Measurements from ENCODE around the gene CTBP1.

Gene CTBP1

DNA sequence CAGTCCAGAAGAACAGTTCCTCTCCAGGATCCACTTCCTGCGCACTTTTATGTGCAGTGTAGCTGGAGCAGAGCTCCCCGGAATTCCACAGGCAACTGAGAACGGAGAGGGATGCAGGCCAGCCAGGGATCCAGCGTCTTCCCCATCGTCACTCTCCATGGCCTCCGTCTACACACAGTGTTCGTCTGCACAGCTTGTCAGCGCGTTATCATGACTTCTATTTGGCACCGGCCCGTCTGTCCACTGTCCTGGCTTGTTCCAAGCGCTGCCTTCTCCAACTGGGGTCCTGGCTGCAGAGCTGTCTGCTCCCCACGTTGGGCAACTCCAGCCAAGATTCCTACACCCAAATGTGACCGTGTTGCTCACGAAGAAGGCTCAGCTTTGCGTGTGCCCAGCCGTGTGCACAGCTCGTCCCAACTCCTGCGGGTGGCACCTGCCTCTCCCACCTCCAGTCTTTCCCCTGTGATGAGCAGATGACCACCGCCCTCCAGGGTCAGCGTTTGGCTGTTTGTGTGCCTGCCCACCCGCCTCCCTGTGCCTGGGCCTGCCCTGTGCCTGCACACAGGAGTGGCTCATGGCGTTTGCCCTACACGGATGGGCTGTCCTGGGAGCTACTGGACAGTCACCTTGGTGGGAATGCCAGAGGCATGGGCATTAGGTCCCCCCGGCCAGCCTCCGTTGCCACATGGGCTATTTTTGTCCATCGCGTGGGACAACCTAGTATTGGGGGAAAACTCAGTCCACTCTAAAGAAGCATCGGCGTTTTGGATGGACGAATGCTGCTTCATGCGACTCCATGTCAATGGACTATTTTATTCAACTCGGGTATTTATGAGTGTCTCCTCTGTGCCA lies 2.2 kb upstream of the CTBP1 start:
- no peak for DNase-seq (ENCODE audit: low read depth in 2 of 3, low spot score in 1 of 3)

DNA sequence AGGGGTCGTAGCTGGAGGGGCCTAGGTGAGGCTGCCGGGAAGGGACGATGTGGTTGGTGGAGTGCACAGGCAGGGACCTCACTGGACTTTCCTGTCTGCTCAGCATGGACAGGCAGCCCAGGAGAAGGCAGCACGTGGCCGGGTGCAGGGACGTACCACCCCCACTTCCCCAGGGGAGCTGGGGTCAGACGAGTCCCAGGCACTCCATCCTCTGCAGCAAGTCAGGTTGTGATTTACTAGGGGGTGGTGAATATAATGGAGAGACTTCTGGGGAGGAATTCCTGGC lies 1.5 kb upstream of the CTBP1 start:
- DNase-seq (ENCODE audit: low read depth in 2 of 3, low spot score in 1 of 3): no peak

DNA sequence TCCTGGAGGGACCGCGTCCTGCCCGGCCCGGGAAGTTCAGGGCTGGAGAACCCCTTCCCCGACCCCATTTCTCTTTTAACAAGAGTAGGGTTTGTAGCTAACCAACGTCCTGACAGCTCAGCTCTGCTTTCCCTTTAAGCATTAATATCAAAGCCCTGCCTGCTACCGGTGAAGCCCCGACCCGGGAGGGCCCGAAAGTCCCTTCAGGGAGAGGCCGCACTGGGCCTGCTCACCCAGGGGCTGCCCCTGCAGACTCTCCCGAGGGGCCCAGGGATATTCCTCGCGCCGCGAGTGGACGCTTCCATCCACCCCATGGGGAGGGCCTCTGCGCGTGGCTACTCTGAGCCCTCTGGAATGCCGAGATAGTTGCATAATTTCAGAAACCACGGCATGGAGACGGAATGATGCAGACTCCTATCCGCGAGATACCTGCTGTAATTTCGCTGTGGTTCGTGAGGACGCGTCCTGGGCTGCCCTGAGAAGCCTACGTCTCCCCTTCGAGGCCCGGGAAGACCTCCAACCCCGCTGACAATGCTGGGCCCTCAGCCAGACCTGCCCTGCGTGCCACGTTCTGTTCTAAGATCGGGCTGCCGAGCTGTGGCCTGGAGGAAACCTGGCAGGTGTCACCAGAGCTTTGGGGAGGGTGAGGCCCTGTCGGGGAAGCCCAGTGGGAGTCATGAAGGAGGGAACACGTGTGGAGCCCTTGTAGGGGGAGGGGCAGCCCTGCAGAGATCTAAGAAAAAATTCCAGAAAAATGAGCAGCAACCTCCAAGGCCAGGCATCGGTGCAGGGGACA lies 999 bp upstream of the CTBP1 start:
- peak in 2 of 3 donors; percentile 25 to 32 for DNase-seq (ENCODE audit: low read depth in 2 of 3, low spot score in 1 of 3)

DNA sequence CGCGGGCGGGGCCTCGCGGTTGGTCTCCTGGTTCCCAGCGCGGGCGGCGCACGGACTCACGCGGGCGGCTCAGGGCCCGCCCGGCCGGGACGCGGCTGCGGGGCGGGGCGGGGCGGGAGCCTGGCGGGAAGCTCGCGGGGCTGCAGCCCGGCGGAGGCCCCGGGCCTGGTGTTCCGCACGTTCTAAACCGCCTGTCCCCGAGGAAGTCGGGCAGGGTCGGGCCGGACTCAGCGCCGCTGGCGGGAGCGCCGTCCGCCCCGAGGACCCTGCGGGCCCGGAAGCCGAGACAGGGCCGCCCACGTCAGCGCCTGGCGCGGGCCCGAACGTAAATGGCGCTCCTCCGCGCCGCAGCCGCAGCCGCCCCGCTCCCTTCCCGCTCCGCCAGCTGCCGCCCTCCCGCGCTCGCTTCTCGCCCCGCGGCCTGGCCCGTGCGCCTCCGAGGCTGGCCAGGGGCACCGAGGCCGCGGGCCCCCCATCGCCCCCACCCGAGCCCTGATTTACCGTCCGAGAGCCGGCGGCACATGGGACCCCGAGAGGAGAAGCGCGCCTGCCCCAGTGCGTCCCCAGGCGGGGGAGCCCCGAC lies 309 bp upstream of the CTBP1 start:
- DNase-seq (ENCODE audit: low read depth in 2 of 3, low spot score in 1 of 3): peak; percentile 63 to 80 (median 68)

DNA sequence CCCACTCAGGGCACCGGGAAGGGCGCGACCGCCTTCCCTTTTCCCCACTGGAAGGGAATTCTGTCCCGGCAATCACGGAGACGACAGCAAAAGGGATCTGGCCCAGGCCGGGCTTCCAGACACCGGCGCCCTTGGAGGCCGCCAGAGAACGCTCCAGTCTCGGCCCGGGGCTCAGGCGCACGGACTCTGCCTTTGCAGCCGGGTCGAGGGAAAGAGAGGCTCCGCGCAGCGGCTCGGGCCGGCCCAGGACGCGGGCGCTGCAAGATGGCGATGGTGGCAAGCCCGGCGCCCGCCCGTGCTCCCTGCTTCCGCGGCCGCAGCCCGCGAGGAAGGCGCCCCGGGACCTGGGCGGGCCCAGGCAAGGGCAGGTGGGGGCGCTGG lies 1.1 kb downstream of the CTBP1 start:
- no peak for DNase-seq (ENCODE audit: low read depth in 2 of 3, low spot score in 1 of 3)

DNA sequence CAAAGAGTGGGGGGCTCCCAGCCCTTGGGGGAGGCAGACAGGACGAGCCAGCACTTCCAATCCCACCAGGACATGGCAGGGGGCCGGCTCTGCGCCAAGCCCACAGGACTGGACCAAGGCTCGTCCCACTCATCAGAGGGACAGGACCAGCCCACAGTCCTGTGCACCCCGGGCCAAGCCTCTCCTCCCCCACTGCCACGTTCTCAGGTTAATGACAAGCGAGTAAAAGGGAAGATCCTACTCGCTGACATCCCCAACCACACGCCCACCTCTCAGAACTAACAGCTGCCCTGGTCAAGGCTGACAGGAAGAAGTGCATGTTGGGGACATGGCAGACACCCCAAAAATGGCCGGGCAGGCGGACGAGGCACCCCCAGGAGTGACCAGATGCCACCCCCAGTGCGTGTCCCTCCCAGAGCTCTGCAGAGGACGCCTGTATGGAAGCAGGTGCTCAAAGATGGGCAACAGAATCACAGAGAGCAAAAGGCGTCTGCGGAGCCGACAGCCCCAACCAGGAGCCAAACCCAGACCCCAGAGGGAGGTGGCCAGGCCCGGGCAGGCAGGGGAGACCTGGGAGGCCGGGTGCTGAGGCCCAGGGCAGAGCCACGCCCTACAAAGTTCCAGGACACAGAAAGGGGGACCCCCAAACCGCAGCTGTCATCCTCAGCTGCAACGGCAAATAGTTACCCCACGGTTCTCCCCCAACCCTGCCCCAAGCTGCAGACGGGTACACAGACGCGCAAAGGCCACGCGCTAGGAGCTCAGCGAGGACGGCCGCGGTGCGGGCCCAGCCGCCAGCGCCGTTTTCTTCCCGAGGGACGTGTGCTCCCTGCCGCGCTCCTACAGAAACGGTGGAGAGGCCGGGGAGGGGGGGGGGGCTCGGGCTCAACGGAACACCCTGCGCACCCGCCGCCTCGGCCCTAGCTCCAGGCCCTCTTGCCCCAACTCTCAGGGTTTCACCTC lies 1.7 kb downstream of the CTBP1 start:
- DNase-seq (ENCODE audit: low read depth in 2 of 3, low spot score in 1 of 3): peak in 1 of 3 donors; percentile 19

DNA sequence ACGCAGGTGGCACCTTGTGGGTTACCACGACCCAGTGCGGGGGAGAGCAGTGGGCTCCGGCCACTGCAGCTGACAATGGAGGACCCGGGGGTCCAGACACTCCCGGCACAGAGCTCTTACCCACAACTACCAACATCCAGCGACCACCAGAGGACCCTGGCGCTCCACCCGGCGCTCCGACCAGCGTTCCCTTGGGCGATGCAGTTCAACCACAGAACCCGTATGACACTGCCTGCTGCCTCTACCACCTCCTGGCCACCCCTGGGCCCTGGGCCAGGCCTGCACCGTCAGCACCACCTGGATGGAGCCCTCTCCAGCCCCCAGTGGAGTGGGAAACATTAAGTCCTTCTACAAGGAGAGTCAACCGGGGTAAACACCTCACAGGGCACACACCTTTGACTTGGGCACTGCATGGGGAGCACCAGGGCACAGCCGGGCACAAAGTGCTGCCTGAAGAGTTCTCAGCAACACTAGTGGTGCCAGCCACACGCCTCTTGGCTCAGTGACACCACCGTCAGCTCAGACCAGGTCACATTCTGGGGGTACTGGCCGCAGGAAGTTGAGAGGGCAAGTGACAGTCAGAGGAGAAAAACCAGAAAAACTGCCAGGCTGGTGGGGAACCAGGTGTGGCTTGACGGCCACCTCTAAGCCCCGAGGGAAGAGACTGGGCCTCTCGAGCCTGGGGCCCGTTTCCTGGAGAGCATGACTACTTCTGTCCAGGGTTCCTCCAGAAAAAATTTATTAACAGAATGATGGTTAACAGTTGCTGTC lies 2.6 kb downstream of the CTBP1 start:
- no peak for DNase-seq (ENCODE audit: low read depth in 2 of 3, low spot score in 1 of 3)

DNA sequence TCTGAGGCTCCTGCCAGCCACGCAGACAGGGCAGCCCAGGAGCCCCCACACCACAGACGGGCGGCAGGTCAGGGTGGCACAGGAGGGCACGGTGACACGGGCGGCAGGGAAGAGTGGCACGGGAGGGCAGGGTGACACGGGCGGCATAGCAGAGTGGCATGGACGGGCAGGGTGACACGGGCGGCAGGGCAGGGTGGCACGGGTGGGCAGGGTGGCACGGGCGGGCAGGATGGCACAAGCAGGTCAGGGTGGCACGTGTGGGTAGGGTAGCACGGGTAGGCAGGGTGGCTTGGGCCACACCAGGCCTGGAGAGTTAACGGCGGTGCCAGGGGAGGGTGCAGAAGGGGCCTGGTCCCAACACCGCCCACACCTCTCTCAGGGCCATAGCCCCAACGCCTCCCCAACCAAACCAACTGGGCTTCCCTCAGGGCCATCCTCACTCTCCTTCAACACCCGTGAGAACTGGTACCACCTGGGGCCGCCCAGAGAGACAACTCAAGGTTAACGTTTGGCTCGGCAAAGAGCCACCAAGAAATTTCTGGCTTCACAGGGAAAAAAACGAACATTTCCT lies 3.4 kb downstream of the CTBP1 start:
- no peak for DNase-seq (ENCODE audit: low read depth in 2 of 3, low spot score in 1 of 3)

DNA sequence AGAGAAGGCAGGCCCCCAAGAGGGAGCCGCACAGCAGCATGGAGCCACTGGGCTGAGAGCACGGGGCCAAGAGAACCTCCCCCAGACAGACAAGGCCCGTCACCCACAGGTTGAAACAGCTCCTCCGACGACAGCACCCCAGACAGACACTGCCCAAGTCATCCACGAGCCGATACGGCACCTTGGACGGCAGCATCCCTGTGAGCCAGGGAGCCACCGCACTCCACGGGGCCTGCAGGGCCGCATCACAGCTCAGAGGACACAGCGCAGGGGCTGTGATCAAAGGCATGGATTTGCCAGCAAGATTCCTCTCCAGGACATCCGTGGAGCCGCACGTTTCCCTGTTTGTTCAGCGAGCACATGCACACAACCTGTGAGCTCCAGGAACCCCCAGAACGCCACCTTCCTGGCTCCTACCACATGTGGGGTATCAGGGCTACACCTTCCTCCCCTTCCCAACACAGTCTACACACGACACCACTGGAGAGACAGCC lies 3.9 kb downstream of the CTBP1 start:
- no peak for DNase-seq (ENCODE audit: low read depth in 2 of 3, low spot score in 1 of 3)

DNA sequence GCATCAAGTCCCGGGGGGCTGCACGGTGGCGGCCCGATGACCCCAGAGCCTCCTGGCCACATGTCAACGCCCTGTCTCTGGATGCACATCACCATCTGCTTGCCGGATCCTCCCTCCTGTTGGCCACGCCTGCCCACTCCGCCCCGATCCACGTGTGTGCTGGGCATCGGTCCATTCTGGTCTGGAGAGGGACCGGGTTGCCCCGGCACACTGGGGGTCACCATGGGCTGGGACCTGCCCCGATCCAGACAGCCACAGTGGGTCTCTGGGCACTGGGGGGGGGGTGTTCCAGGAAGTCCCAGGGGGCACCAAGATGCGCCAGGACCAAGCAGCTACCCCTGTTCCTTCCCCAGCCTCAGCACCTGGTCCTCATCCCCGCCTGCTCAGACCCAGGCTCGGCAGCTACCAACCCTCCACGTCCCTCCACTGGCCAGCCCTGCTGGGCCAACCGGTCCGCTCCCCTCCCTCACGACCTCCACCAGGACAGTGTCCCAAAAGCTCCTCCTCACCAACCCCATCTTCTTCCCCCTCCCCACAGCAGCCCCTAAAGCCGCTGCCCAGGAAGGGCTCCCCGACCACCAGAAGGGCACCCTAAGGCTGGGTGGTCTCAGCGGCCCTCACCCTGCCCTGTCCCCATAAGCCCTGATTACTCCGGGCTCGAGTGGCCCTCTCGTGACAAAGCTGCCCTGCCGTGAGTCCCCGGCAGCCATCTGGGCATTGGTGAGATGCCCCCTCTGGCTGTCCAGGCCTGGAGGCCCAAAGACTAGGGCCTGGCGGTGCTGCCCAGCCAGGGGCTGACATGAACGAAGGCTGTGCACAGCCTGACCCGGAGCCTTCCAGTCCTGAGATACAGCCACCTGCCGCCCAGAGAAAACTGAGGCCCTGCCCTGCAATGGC lies 4.6 kb downstream of the CTBP1 start:
- DNase-seq (ENCODE audit: low read depth in 2 of 3, low spot score in 1 of 3): no peak

DNA sequence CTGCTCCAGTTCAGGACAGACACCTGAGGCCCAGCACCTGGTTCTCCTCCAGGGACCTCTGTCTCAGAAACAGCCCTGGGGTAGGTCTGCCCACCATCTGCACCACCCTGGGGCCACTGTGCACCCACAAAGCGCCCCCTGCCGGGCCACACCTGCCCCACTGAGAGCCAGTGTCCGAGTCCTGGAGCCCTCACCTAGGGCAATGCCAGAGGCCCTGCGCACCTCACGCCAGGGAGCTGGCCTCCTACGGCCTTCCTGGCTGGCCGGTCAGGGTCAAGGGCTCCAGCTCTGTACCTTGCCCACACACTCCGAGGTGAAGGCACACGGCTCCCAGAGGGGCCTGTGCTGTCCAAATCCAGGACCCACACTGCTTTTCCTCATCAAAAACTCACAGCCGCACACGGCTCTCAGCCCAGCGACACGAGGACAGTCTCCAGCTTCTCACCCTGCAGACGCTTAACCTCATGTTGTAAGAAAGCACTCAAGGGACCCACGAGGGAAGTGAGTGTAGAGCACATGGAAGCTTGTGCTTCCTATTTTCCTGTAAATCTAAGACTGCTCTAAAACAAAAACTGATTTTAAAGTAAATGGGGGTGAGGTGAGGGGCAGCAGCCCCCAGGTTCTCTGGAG lies 5.4 kb downstream of the CTBP1 start:
- DNase-seq (ENCODE audit: low read depth in 2 of 3, low spot score in 1 of 3): no peak

DNA sequence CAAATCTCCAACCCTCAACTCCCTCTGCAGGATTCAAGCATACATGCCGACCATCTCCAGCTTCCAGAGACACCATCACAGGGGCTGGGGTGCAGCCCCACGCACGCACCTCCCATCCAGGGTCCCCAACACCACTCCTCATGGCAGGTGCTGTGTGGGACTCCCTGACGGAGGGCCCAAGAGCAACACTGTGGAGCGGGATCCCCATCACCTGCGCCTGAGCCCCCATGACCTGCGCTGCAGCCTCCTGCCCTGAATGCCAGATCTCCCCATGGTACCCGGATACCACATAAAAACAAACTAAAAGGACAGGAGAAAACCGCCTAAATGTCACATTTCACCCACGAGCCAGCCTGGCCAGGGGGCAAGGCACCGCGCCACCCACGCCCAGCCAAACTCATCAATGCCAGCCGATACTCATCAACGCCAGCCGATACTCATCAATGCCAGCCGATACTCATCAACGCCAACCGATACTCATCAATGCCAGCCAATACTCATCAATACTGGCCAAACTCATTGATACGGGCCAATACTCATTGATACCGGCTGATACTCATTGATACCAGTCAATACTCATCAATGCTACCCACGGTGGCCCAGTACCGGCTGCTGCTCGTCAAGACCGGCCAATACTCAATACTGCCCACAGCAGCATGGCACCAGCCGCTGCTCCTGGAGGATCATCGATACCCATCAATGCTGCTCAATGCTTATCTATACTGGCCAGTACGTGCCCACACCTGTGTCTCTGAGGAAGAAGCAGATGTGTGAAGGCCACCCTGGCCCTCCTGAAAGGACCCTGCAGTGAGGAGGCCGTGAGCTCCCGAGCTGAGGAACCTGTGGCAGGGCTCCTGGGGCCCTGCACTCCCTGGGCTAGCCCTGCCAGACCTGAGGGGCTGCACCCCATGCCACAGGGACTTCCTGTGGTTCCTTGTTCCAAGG lies 6.2 kb downstream of the CTBP1 start:
- DNase-seq (ENCODE audit: low read depth in 2 of 3, low spot score in 1 of 3): no peak

DNA sequence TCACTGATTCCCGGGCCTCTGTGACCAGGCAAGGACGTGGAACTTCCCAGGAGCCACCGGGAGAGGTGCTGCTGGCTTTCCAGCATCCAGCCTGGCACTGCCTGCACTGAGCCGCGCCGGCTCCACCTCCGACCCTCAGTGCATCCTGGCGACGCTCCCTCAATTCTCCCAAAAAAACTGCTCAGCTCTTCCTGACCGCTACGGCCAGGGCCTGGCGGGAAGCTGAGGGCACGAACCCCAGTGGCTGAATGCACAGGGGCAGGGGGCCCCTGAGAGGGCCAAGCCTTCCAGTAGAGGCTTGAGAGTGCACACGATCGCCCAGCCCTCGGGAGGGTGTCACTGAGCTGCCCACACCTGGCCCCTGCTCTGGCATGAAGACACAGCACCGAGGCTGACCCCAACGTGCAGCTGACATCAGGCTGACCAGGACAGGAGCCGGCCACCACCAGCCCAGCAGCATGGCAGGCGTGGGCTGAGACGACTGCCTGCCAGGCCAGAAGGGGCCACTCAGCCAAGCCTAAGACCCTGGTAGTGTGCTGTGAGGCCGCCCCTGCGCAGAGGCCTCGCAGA lies 6.9 kb downstream of the CTBP1 start:
- no peak for DNase-seq (ENCODE audit: low read depth in 2 of 3, low spot score in 1 of 3)

DNA sequence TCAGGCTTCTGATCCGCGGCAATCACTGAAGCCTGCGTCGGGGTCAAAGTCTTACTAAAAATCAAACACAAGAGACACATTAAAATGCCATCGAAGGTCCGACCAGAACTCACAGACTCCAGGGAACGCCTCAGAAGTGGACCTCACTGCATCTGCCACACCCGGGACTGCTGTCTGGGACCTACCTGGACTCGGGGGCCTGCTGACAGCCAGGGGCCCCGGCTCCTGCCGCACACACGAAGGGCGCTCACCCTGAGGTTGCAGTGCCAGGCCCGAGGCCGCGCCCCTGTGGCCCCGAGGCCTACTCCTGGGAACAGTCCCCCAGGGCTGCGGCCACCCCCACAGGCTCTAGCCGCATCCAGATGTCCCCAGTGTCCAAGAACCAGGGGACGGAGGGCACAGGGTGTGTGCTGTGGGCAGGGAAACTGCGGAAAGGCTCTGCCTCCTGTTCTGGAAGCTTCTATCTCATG lies 7.4 kb downstream of the CTBP1 start:
- DNase-seq (ENCODE audit: low read depth in 2 of 3, low spot score in 1 of 3): no peak

DNA sequence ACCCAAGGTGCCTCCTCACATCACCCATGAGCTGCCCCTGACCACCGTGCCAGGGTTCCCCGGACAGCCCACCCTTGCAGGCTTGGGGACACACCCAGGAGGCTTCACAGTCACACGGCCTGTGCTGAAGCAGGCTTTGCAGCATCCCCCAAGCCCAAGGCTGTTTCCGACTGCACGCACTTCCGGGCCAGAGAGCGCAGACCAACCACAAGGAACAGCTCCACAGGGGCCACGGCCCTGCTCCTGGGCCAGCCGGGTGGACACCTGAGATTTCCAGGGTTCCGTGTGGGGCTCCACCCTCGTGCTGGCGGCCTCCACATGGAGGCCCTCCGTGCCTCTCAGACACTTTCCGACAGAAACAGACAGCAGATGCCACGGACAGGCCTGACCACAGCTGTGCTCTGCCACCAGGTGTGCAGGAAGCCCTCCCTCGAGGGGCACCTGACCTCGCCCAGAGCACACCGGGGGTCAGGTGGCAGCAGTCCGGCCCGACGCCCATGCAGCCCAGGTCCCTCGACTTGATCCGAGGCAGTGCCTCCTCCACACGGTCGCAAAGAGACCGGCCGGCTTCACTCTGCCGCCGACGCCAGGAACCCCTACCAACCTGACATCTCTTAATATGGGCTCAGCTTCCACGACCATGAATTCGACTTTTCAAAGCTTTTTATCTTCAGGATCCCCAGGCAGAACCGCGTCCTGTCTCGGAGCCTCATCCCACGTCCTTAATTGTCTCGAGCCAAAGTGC lies 8.0 kb downstream of the CTBP1 start:
- DNase-seq (ENCODE audit: low read depth in 2 of 3, low spot score in 1 of 3): no peak

DNA sequence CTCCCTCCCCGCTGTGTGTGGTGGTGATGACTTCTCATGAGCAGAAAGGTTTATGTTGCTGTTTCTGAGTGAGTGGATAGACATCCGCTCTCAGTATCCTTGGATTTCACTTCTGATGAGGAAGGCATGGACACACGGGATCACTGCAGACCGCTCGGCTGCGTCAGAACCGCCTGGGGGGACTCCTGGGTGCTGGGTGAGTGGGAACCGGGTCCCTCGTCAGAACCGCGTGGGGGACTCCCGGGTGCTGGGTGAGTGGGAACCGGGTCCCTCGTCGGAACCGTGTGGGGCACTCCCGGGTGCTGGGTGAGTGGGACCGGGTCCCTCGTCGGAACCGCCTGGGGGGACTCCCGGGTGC lies 9.0 kb downstream of the CTBP1 start:
- no peak for DNase-seq (ENCODE audit: low read depth in 2 of 3, low spot score in 1 of 3)
